Measurements from ENCODE around the gene GDPD3. TPM values are rescaled to one million over a fixed set of nuclear protein-coding genes. Genes with fewer than 3 reads are reported as not detected.

Gene GDPD3
- total and polyA plus RNA-seq, 9 of the 15 experiments (the other 6 are each of a cell fraction or from before 2014, with no cell fraction given), result 0.47 to 3.9 (median 1.1) TPM

DNA sequence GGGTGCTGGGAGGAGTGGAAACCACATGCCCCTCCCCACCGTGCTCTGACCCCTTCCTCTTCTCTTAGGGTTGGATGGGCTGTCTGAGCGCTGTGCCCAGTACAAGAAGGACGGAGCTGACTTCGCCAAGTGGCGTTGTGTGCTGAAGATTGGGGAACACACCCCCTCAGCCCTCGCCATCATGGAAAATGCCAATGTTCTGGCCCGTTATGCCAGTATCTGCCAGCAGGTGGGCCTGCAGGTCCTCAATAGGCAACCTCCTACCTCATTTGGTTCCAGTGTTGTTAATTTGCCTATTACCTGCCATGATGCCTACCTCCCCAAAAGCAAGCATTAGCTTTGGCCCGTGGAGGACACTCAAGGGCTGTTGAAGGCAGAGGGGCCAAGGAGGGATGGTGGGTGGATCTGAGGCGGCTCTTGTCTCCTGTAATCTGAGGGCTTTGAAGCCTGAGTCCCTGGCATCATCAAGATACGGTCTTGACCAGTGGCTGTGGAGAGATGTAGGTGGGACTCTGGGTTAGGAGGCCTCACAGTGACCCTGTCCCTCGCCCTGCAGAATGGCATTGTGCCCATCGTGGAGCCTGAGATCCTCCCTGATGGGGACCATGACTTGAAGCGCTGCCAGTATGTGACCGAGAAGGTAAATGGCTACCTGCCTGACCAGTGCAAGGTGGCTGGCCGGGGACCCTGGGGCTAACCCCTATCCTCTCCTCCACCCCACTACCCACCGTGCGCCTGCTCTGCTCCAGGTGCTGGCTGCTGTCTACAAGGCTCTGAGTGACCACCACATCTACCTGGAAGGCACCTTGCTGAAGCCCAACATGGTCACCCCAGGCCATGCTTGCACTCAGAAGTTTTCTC, 44.4 kb downstream of the GDPD3 start (continued):
- TF ChIP-seq, protein P1, sequence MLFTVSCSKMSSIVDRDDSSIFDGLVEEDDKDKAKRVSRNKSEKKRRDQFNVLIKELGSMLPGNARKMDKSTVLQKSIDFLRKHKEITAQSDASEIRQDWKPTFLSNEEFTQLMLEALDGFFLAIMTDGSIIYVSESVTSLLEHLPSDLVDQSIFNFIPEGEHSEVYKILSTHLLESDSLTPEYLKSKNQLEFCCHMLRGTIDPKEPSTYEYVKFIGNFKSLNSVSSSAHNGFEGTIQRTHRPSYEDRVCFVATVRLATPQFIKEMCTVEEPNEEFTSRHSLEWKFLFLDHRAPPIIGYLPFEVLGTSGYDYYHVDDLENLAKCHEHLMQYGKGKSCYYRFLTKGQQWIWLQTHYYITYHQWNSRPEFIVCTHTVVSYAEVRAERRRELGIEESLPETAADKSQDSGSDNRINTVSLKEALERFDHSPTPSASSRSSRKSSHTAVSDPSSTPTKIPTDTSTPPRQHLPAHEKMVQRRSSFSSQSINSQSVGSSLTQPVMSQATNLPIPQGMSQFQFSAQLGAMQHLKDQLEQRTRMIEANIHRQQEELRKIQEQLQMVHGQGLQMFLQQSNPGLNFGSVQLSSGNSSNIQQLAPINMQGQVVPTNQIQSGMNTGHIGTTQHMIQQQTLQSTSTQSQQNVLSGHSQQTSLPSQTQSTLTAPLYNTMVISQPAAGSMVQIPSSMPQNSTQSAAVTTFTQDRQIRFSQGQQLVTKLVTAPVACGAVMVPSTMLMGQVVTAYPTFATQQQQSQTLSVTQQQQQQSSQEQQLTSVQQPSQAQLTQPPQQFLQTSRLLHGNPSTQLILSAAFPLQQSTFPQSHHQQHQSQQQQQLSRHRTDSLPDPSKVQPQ (CRISPR knock-in tag; IDR thresholded peaks at IDR 0.05; ENCODE audit: borderline replicate concordance), result no peak
- TF ChIP-seq ARID1B (IDR thresholded peaks at IDR 0.05) (no peak), RBM14 (IDR thresholded peaks at IDR 0.05; ENCODE audit: borderline replicate concordance, insufficient read depth, low read depth, low read length) (no peak), PHF21A (IDR thresholded peaks at IDR 0.05; ENCODE audit: borderline replicate concordance, low read depth) (no peak), NBN (IDR thresholded peaks at IDR 0.05; ENCODE audit: low read depth) (no peak), ZKSCAN3 (CRISPR knock-in tag; IDR thresholded peaks at IDR 0.05) (no peak), SRSF1 (IDR thresholded peaks at IDR 0.05; ENCODE audit: low read depth, low read length) (no peak), PHF8 (IDR thresholded peaks at IDR 0.05; ENCODE audit: borderline replicate concordance, low read length) (no peak), SETDB1 (IDR thresholded peaks at IDR 0.05; ENCODE audit: low read length) (no peak), U2AF2 (optimal IDR thresholded peaks at IDR 0.05; ENCODE audit: low read depth, low read length) (no peak), PCBP1 (IDR thresholded peaks at IDR 0.05; ENCODE audit: low read depth, low read length, poor library complexity, severe bottlenecking) (no peak), CCNT2 (IDR thresholded peaks at IDR 0.05; ENCODE audit: borderline replicate concordance, extremely low read depth, insufficient read length, low read depth, low read length) (peak; percentile 19), ZBED1 (IDR thresholded peaks at IDR 0.05) (peak; percentile 39; the same call in 1 of the 2 replicates), ADNP (tag; IDR thresholded peaks at IDR 0.05) (no peak), KDM5B (IDR thresholded peaks at IDR 0.05; ENCODE audit: insufficient replicate concordance, low read depth, low read length) (no peak), TEAD4 (IDR thresholded peaks at IDR 0.05; ENCODE audit: low read length) (no peak), TEAD4 (CRISPR knock-in tag; IDR thresholded peaks at IDR 0.05; ENCODE audit: borderline replicate concordance) (no peak), ZFX (CRISPR knock-in tag; IDR thresholded peaks at IDR 0.05) (0 out of 2 replicates have a peak, but pooled peaks have one; percentile 28), ATF1 (CRISPR knock-in tag; IDR thresholded peaks at IDR 0.05) (no peak), ATF1 (tag; IDR thresholded peaks at IDR 0.05) (no peak), TAF15 (IDR thresholded peaks at IDR 0.05; ENCODE audit: low read depth, low read length) (no peak), CHD1 (IDR thresholded peaks at IDR 0.05; ENCODE audit: low read length) (peak; percentile 21), CAMTA2 (CRISPR knock-in tag; conservative IDR thresholded peaks at IDR 0.05) (no peak), DACH1 (IDR thresholded peaks at IDR 0.05; ENCODE audit: partially characterized antibody) (no peak), SMARCE1 (IDR thresholded peaks at IDR 0.05) (no peak), ZNF224 (CRISPR knock-in tag; IDR thresholded peaks at IDR 0.05) (no peak)
- TF ChIP-seq, protein P2, sequence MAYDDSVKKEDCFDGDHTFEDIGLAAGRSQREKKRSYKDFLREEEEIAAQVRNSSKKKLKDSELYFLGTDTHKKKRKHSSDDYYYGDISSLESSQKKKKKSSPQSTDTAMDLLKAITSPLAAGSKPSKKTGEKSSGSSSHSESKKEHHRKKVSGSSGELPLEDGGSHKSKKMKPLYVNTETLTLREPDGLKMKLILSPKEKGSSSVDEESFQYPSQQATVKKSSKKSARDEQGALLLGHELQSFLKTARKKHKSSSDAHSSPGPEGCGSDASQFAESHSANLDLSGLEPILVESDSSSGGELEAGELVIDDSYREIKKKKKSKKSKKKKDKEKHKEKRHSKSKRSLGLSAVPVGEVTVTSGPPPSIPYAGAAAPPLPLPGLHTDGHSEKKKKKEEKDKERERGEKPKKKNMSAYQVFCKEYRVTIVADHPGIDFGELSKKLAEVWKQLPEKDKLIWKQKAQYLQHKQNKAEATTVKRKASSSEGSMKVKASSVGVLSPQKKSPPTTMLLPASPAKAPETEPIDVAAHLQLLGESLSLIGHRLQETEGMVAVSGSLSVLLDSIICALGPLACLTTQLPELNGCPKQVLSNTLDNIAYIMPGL (CRISPR knock-in tag; IDR thresholded peaks at IDR 0.05), result 0 out of 2 replicates have a peak, but pooled peaks have one; percentile 33

Data from K562 (cell line).